G401 (cell line): ENCODE data around the gene NRTN. TPM values are rescaled to one million over a fixed set of nuclear protein-coding genes. Genes with fewer than 3 reads are reported as not detected.
A peak's percentile ranks its signal among the peaks of the same experiment; 100 is the strongest.

Source experiments
- DNase-seq: peaks from one replicate; pipeline ENCODE4 v3.0.0-alpha.2; 2015; ENCODE audit warnings: low spot score
- in situ Hi-C: cut with HindIII; loops from 2 replicates; pipeline ENCODE4 v1.10.0; 2016; ENCODE audit warnings: low sequenced_read_pairs, mixed read lengths
- total RNA-seq: library from RNA; depleted of rRNA; stranded (reverse); fragments of >200 nt; shearing (Covaris generic); gene quantifications from 2 replicates; pipeline ENCODE4 v1.2.3, GENCODE V29; 2014

NRTN gene
- total RNA-seq, 1 experiment from 2014 or later, result 8.3 TPM

GRCh38 chr19:5808120-5808816 lies 3.4 kb downstream of the NRTN start:
- in situ Hi-C loops, result loop anchor here (10.0 kb wide), 1 partner anchor 127 kb away; no protein-coding TSS in a partner anchor

GRCh38 chr19:5809053-5809452 lies 4.2 kb downstream of the NRTN start:
- in situ Hi-C loops, result loop anchor here (10.0 kb wide), 1 partner anchor 126 kb away; no protein-coding TSS in a partner anchor
- DNase-seq, result no peak

More at GRCh38 chr19:5808120-5808816, 3.4 kb downstream of the NRTN start:
- DNase-seq, result no peak

GRCh38 chr19:5809469-5809868 lies 4.6 kb downstream of the NRTN start:
- DNase-seq, result no peak
- in situ Hi-C loops, result loop anchor here (10.0 kb wide), 1 partner anchor 125 kb away; no protein-coding TSS in a partner anchor

GRCh38 chr19:5811117-5811516 lies 6.2 kb downstream of the NRTN start:
- no peak for DNase-seq
- in situ Hi-C loops, result no loop called here

GRCh38 chr19:5814123-5814851 lies 9.4 kb downstream of the NRTN start:
- DNase-seq, result no peak
- in situ Hi-C loops, result no loop called here

GRCh38 chr19:5814852-5815246 lies 10.0 kb downstream of the NRTN start:
- in situ Hi-C loops, result no loop called here
- no peak for DNase-seq

- no peak for DNase-seq
- in situ Hi-C loops, result no loop called here
These were observed 12.4 kb downstream of the NRTN start for GRCh38 chr19:5817218-5817617.

GRCh38 chr19:5818594-5818993 lies 13.7 kb downstream of the NRTN start:
- no peak for DNase-seq
- in situ Hi-C loops, result no loop called here

GRCh38 chr19:5820785-5821184 lies 15.9 kb downstream of the NRTN start:
- in situ Hi-C loops, result no loop called here
- no peak for DNase-seq

GRCh38 chr19:5821521-5822180 lies 16.8 kb downstream of the NRTN start:
- in situ Hi-C loops, result no loop called here
- DNase-seq, result no peak

GRCh38 chr19:5822181-5822844 lies 17.4 kb downstream of the NRTN start:
- DNase-seq, result no peak
- in situ Hi-C loops, result no loop called here

- in situ Hi-C loops, result no loop called here
- peak; percentile 12 for DNase-seq
These were observed 18.9 kb downstream of the NRTN start for GRCh38 chr19:5823579-5824281.

GRCh38 chr19:5824751-5825150 lies 19.9 kb downstream of the NRTN start:
- in situ Hi-C loops, result no loop called here
- no peak for DNase-seq

GRCh38 chr19:5825178-5825577 lies 20.3 kb downstream of the NRTN start:
- no peak for DNase-seq
- in situ Hi-C loops, result no loop called here

- no peak for DNase-seq
- in situ Hi-C loops, result no loop called here
These were observed 21.9 kb downstream of the NRTN start for GRCh38 chr19:5826531-5827341.

- in situ Hi-C loops, result no loop called here
- DNase-seq, result no peak
These were observed 22.5 kb downstream of the NRTN start for GRCh38 chr19:5827342-5827890.

GRCh38 chr19:5827891-5828660 lies 23.2 kb downstream of the NRTN start:
- DNase-seq, result peak; percentile 33
- in situ Hi-C loops, result no loop called here
